Esophagus squamous epithelium (tissue), 5 donors: Measurements from ENCODE around the gene OBSL1. TPM values are rescaled to one million over a fixed set of nuclear protein-coding genes. Genes with fewer than 3 reads are reported as not detected.

Source experiments
- DNase-seq: peaks from one replicate; lab custom pipeline; 2025; lab: John Stamatoyannopoulos, UW
- H3K27ac ChIP-seq, 4 donors: fragments of 200-600 bp; sonication (generic); one replicate each; pipeline ENCODE4 v1.5.1; 2016 to 2019; ENCODE audit warnings: mild to moderate bottlenecking in 1 of 4
- H3K27me3 ChIP-seq, 4 donors: fragments of 200-600 bp; sonication (generic); 1 replicate in 3 of 4; 2 replicates in 1 of 4; pipeline versions ENCODE4 v1.5.1 to v1.6.0; 2017 to 2021; ENCODE audit warnings: antibody characterized with exemption in 1 of 4
- H3K36me3 ChIP-seq, 3 donors: fragments of 200-600 bp; sonication (generic); one replicate each; pipeline ENCODE4 v1.5.1; 2016 to 2019
- H3K4me1 ChIP-seq, 3 donors: fragments of 200-600 bp; sonication (generic); one replicate each; pipeline ENCODE4 v1.5.1; 2017 to 2019
- H3K4me3 ChIP-seq, 4 donors: fragments of 200-600 bp; sonication (generic); 1 replicate in 3 of 4; 2 replicates in 1 of 4; pipeline ENCODE4 v1.5.1; 2016 to 2019; ENCODE audit warnings: mild to moderate bottlenecking in 2 of 4, moderate library complexity in 1 of 4
- H3K9me3 ChIP-seq, 3 donors: fragments of 200-600 bp; sonication (generic); one replicate each; pipeline ENCODE4 v1.5.1; 2016 to 2019
- CTCF ChIP-seq, 6 experiments: fragments of 450-650 bp in 4 of 6; fragments of 200-600 bp in 2 of 6; sonication (generic) in 2 of 6; IDR thresholded peaks; one replicate each; pipeline ENCODE4 v1.5.1; 2016 to 2019; ENCODE audit warnings: antibody characterized with exemption in 6 of 6, mild to moderate bottlenecking in 4 of 6, moderate library complexity in 4 of 6
- POLR2A ChIP-seq, 4 donors: fragments of 450-650 bp; IDR thresholded peaks; one replicate each; pipeline ENCODE4 v1.6.1; 2017; ENCODE audit warnings: antibody characterized with exemption in 4 of 4, mild to moderate bottlenecking in 4 of 4, moderate library complexity in 3 of 4
- WGBS, 2 donors: methylation state at CpG; one replicate each; pipeline ENCODE4 v1.1.5; 2018; 5-methylcytosine and 5-hydroxymethylcytosine counted together
- intact Hi-C: fragments of 100-400 bp; cut with DNase I; formaldehyde crosslinking; loops from one replicate; pipeline ENCODE4 v1.15.0; 2022
- total RNA-seq, 4 donors: library from RNA; depleted of rRNA; stranded (reverse); fragments of >200 nt; gene quantifications; one replicate each; pipeline ENCODE4 v1.1.0, GENCODE V29; 2016
- donor health status: DM: yes; HTN: yes; CAD: no.

OBSL1 gene
- total RNA-seq, 4 donors from 2014 or later = 7.0 to 38.9 (median 16.0) TPM

GRCh38 chr2:219511547-219512325, 59.6 kb downstream of the OBSL1 start:
- Histone ChIP-seq H3K36me3 (peaks cover 0 to 4% (median 0%) of the 10 kb centered on the region in 3 donors), H3K4me3 (no peak overlapping the region), H3K4me1 (peaks cover 14 to 49% (median 16%) of the 10 kb centered on the region in 3 donors), H3K9me3 (no peaks in the 10 kb centered on the region), H3K27ac (no peak overlapping the region), H3K27me3 (peaks cover 5 to 88% (median 20%) of the 10 kb centered on the region in 4 donors)
- no peak for DNase-seq
- intact Hi-C loops = no loop called here
- 23 to 26% methylated on average over 6 to 11 of the region's 15 CpGs for WGBS, 2 donors
- TF ChIP-seq CTCF (IDR thresholded peaks at IDR 0.05) (no peak), POLR2A (IDR thresholded peaks at IDR 0.05) (no peak)

DNA sequence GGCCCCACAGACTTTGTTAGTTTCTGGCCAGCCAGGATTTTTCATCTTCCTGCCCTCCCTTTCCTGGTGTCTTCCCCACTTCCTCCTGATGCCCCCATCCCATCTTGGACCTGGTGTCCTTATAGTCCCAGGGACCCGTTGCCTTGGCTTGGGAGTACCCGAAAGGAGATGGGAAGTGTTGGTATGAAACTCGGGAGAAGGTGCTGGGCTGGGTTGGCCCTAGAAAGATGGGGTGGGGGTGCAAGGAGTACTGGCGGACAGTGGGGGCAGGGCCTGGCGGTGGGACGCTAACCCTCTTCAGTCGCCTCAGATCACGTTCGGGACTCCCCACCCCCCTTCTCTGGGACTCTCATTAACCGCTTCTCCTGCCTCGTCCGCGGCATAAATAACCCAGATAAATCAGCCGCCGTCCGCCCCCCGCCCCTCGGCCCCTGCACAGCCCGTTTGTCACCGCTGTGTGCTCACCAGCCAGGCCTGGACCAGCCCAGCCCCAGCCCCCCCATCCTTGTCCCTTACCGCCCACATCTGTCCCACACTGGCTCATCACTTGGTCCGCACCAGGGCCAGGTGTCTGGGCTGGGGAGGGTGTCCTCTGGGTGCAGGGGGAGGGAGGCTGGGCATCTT, 60.7 kb downstream of the OBSL1 start:
- TF ChIP-seq CTCF (IDR thresholded peaks at IDR 0.05) = no peak
- no peak for TF ChIP-seq POLR2A (IDR thresholded peaks at IDR 0.05)
- Histone ChIP-seq H3K4me1 (peaks cover 14 to 49% (median 16%) of the 10 kb centered on the region in 3 donors), H3K9me3 (no peaks in the 10 kb centered on the region), H3K27ac (no peak overlapping the region), H3K36me3 (peaks cover 0 to 15% (median 0%) of the 10 kb centered on the region in 3 donors), H3K27me3 (peaks cover 5 to 77% (median 20%) of the 10 kb centered on the region in 4 donors), H3K4me3 (peak overlapping the region in 1 of 4 donors; percentile 55)
- intact Hi-C loops = no loop called here
- DNase-seq = no peak
- 13 to 33% methylated on average over 7 to 19 of the region's 22 CpGs for WGBS, 2 donors

DNA sequence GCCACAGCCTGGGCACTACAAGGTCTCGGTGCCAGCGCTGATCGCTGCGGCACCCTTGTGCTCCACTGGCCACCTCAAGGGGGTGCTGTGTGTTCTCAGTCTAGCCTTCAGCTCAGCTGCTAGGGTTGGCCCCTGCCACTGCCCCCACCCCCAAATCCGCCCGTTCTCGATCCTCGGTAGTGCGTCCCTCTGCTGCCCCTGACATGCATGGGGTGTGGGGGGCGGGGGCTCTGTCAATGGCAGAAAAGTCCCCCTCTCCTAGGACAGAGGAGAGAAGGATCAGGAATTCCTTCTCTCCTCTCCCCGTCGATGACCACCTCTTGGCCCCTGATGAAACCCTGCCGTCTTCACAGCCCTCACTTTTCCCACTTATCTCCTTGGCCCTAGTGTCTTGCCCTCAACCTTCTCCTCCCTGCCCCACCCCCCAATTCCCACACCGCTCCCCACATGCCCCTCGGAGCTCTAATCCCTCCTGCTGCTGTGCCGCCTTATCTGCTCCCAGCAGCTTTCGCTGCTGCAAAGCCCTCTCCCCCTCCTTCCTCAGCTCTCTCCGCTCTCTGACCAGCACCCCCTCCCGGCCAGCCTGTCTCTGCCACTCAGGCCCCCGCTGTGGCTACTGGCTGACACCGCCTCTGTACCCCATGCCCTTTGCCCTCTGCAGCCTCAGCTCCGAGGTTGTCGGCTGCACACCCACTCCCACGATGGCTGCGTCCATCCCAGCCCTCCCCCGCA, 61.4 kb downstream of the OBSL1 start:
- DNase-seq = no peak
- Histone ChIP-seq H3K4me1 (peaks cover 14 to 49% (median 16%) of the 10 kb centered on the region in 3 donors), H3K27me3 (peaks cover 5 to 70% (median 20%) of the 10 kb centered on the region in 4 donors), H3K9me3 (no peaks in the 10 kb centered on the region), H3K27ac (no peak overlapping the region), H3K4me3 (peak overlapping the region in 3 of 4 donors; percentile 10 to 55 (median 20)), H3K36me3 (peaks cover 0 to 22% (median 0%) of the 10 kb centered on the region in 3 donors)
- TF ChIP-seq POLR2A (IDR thresholded peaks at IDR 0.05) (no peak), CTCF (IDR thresholded peaks at IDR 0.05) (peak; percentile 37 to 74 (median 50))
- 2 to 4% methylated on average over 19 to 26 of the region's 26 CpGs for WGBS, 2 donors
- intact Hi-C loops = no loop called here

GRCh38 chr2:219508971-219509779, 62.2 kb downstream of the OBSL1 start:
- Histone ChIP-seq H3K4me3 (no peak overlapping the region), H3K36me3 (peaks cover 0 to 30% (median 0%) of the 10 kb centered on the region in 3 donors), H3K4me1 (peaks cover 14 to 42% (median 16%) of the 10 kb centered on the region in 3 donors), H3K27me3 (peaks cover 5 to 62% (median 16%) of the 10 kb centered on the region in 4 donors), H3K9me3 (no peaks in the 10 kb centered on the region), H3K27ac (no peak overlapping the region)
- DNase-seq = no peak
- WGBS, 2 donors = 0 to 19% methylated on average over 2 to 5 of the region's 14 CpGs
- intact Hi-C loops = no loop called here
- TF ChIP-seq CTCF (IDR thresholded peaks at IDR 0.05) (no peak), POLR2A (IDR thresholded peaks at IDR 0.05) (no peak)
